ENCODE measurements around the gene DENND4C. TPM values are rescaled to one million over a fixed set of nuclear protein-coding genes. Genes with fewer than 3 reads are reported as not detected.
"Not testable (repeated sequence)": the region's sequence is repeated elsewhere in the genome, so short reads cannot be mapped to it uniquely, and the experiment has no call there.

The DENND4C gene
- total RNA-seq, 2 donors from 2014 or later = 56.4 to 91.4 TPM

- peak overlapping the region; percentile 26 for H3K27ac ChIP-seq
- peaks cover 16% of the 10 kb centered on the region for H3K4me1 ChIP-seq
Measured at GRCh38 chr9:19186232-19186631, 44.3 kb upstream of the DENND4C start.

DNA sequence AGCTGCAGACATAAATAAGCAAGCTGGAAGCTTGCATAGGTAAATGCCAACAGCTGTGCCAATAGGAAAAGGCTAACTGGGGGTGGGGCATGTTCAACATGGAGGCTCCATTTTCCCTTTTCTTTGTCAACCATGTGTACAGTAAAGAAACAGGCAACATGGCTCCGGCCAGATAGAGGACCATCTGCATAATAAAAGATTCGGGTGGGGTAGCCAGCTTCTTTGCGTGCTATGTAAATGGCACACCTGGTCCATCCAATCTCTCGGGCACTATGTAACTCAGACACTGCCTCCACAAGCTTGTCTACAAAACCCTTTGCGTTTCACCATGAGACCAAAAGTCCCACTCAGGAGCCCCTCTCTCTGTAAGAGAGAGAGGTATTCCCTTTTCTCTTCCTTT lies 41.7 kb upstream of the DENND4C start:
- Histone ChIP-seq H3K27me3 (no peaks in the 10 kb centered on the region), H3K4me1 (peaks cover 11% of the 10 kb centered on the region), H3K36me3 (no peaks in the 10 kb centered on the region), H3K4me3 (no peak overlapping the region), H3K27ac (no peak overlapping the region), H3K9me3 (no peaks in the 10 kb centered on the region), H3K9ac (ENCODE audit: low read depth in 2 of 2, low read length in 2 of 2) (no peak overlapping the region)
- no peak for DNase-seq
- intact Hi-C loops (cut with DNase I) = no loop called here
- no peak for TF ChIP-seq CTCF (IDR thresholded peaks at IDR 0.05)

More at GRCh38 chr9:19186232-19186631, 44.3 kb upstream of the DENND4C start:
- DNase-seq = no peak
- no peak overlapping the region for H3K4me3 ChIP-seq
- no peak for TF ChIP-seq CTCF (IDR thresholded peaks at IDR 0.05)
- intact Hi-C loops (cut with DNase I) = no loop called here
- H3K9me3 ChIP-seq = no peaks in the 10 kb centered on the region
- H3K9ac ChIP-seq (ENCODE audit: low read depth in 2 of 2, low read length in 2 of 2) = no peak overlapping the region
- no peaks in the 10 kb centered on the region for H3K36me3 ChIP-seq
- H3K27me3 ChIP-seq = no peaks in the 10 kb centered on the region

DNA sequence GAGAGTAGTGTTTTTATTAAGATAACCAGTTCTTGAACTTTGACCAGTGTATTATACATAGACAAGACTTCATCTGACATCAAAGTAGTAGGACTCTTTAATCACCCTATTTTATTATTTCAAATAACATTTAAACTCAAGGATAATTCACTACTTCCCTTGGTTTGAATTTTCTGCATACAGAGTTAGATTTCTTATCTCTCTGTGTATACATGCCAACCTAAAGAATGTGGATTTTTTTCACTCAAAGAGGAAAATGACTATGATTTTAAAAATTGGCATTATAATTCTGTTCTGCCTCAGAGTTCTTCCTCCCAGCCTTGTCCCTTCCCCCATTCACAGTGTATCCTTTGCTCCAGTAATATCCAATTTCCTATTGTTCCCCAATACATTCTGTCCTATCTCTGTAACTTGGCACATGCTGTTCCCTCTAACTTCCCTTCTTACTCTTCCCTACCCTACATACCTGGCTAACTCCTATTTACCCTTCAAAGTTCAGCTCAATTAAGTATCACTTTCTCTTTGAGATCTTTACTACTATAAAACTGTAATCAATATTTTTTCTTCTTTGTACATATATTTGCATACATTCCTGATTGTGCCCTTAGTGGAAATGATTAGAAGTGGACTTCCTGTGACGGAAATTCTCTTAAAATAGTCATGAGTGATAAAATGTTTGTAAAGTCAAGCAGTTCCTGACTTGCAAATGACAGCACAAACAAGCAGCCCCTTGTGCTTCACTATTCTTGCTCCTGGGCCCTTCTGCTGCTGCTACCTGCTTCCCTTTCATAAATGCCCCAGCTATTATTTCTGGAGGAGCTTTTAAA lies 38.1 kb upstream of the DENND4C start:
- DNase-seq = no peak

DNA sequence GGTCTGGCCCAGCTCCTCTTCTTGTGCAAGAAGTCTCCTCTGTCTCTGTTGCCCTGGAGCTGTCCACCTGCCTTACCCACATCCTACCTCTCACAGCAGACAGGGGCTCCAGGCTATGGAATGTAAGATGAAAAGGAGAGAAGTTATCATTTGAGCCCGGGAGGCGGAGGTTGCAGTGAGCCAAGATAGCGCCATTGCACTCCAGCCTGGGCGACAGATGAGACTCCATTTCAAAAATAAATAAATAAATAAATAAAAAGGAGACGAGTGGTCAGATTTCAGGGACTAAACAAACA lies 37.5 kb upstream of the DENND4C start:
- TF ChIP-seq CTCF (IDR thresholded peaks at IDR 0.05) = no peak
- no peak for DNase-seq
- H3K27ac ChIP-seq = no peak overlapping the region
- no peaks in the 10 kb centered on the region for H3K27me3 ChIP-seq
- no peaks in the 10 kb centered on the region for H3K9me3 ChIP-seq
- intact Hi-C loops (cut with DNase I) = no loop called here
- no peaks in the 10 kb centered on the region for H3K4me1 ChIP-seq
- no peak overlapping the region for H3K4me3 ChIP-seq
- H3K36me3 ChIP-seq = no peaks in the 10 kb centered on the region
- H3K9ac ChIP-seq (ENCODE audit: low read depth in 2 of 2, low read length in 2 of 2) = peak overlapping the region in 1 of 2 donors; percentile 40

More for the DNA sequence above, 38.1 kb upstream of the DENND4C start:
- H3K27ac ChIP-seq = no peak overlapping the region
- no peaks in the 10 kb centered on the region for H3K36me3 ChIP-seq
- no peaks in the 10 kb centered on the region for H3K4me1 ChIP-seq
- intact Hi-C loops (cut with DNase I) = no loop called here
- no peaks in the 10 kb centered on the region for H3K9me3 ChIP-seq
- peak overlapping the region in 1 of 2 donors; percentile 40 for H3K9ac ChIP-seq (ENCODE audit: low read depth in 2 of 2, low read length in 2 of 2)
- no peak for TF ChIP-seq CTCF (IDR thresholded peaks at IDR 0.05)
- no peaks in the 10 kb centered on the region for H3K27me3 ChIP-seq
- H3K4me3 ChIP-seq = no peak overlapping the region

DNA sequence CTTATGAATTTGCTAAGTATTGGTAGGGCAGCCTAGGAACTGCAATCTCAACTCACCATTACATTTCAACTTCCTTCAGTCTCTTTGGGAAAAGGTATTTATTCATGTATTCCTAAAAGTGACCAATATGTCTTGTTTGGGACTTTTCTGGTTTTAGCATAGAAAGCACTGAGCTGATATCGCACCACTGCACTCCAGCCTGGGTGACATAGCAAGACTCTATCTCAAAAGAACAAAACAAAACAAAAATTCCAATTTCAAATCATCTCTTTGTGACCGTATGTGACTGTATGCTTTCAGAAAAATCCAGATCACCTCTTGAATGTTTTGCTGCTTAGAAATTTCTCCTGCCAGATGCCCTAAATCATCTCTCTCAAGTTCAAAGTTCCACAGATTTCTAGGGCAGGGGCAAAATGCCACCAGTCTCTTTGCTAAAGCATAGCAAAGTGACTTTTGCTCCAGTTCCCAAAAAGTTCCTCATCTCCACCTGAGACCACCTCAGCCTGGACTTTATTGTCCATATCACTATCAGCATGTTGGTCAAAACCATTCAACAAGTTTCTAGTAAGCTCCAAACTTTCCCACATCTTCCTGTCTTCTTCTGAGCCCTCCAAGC lies 37.0 kb upstream of the DENND4C start:
- H3K9me3 ChIP-seq; H3K4me1 ChIP-seq; H3K4me3 ChIP-seq; H3K36me3 ChIP-seq; H3K27me3 ChIP-seq; H3K9ac ChIP-seq (ENCODE audit: low read depth in 2 of 2, low read length in 2 of 2); intact Hi-C loops (cut with DNase I); DNase-seq; H3K27ac ChIP-seq: not testable (repeated sequence)

DNA sequence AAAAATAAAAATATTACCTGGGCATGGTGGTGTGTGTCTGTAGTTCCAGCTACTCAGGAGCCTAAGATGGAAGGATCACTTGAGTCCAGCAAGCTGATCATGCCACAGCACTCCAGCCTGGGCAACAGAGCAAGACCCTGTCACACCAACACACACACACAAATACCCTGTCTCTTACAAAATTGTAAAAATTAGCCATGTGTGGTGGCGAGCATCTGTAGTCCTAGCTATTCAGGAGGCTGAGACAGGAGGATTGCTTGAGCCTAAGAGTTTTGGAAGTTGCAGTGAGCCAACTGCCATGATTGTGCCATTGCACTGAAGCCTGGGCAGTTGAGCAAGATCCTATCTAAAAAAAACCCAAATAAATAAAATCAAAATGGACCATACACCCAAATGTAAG lies 32.1 kb upstream of the DENND4C start:
- Histone ChIP-seq H3K4me1 (peaks cover 4% of the 10 kb centered on the region), H3K9me3 (no peaks in the 10 kb centered on the region), H3K9ac (ENCODE audit: low read depth in 2 of 2, low read length in 2 of 2) (no peak overlapping the region), H3K27ac (no peak overlapping the region), H3K4me3 (no peak overlapping the region), H3K36me3 (no peaks in the 10 kb centered on the region), H3K27me3 (no peaks in the 10 kb centered on the region)
- DNase-seq = no peak
- no peak for TF ChIP-seq CTCF (IDR thresholded peaks at IDR 0.05)
- intact Hi-C loops (cut with DNase I) = no loop called here
